GM12878 (cell line): ENCODE data around the gene DNMT3A. TPM values are rescaled to one million over a fixed set of nuclear protein-coding genes. Genes with fewer than 3 reads are reported as not detected.

ENCODE experiments used
- ATAC-seq: fragments of 200-7000 bp; cut with Tn5 transposase; 3 replicates; pipeline ENCODE4 v1.9.1; 2020; ENCODE audit warnings: mild to moderate bottlenecking, moderate library complexity
- BruUV-seq: library from RNA; stranded (reverse); fragments of 400-500 nt; replicated peaks from 2 replicates; lab custom pipeline; 2021; lab: Mats Ljungman, UMichigan
- CTCF ChIA-PET: fragments of 300-600 bp; sonication (Branson Sonifier 250); formaldehyde crosslinking; extraction: SDS; loops from one replicate; lab custom pipeline; 2021; ENCODE audit warnings: inconsistent platforms; lab: Yijun Ruan, JAX
- POLR2A ChIA-PET: fragments of 350-600 bp; formaldehyde crosslinking; extraction: SDS; loops from one replicate; lab custom pipeline; 2021; ENCODE audit warnings: inconsistent platforms; lab: Charles Lee
- RAD21 ChIA-PET: fragments of 300-600 bp; sonication (Branson Sonifier 250); formaldehyde crosslinking; loops from one replicate; lab custom pipeline; 2023; ENCODE audit warnings: antibody characterized with exemption; ENCODE audit not compliant: unreplicated experiment; lab: Charles Lee
- SMC1A ChIA-PET: fragments of 300-600 bp; sonication (Branson Sonifier 250); formaldehyde crosslinking; loops from one replicate; lab custom pipeline; 2023; ENCODE audit not compliant: unreplicated experiment, uncharacterized antibody; lab: Charles Lee
- DNase-seq: peaks from one replicate; pipeline ENCODE4 v3.0.0-alpha.2; 2011; ENCODE audit warnings: low read depth, low spot score
- FAIRE-seq: peaks from 3 replicates; lab custom pipeline; 2011; peaks lifted over from hg19 to GRCh38; lab: Jason Lieb, UNC
- H2AFZ ChIP-seq: 2 replicates; pipeline ENCODE4 v1.6.0; 2011; ENCODE audit warnings: low read depth, low read length, control low read depth; ENCODE audit not compliant: control insufficient read depth
- H3K27ac ChIP-seq: 2 replicates; pipeline ENCODE4 v1.5.1; 2011; ENCODE audit warnings: control low read depth; ENCODE audit not compliant: control insufficient read depth, insufficient read depth
- H3K27me3 ChIP-seq, 2 experiments: replicated peaks in 1 of 2; 2 replicates each; pipeline versions ENCODE4 v1.6.0 to v1.6.1; 2011; ENCODE audit warnings: low read length in 1 of 2; ENCODE audit not compliant: control insufficient read depth in 2 of 2, insufficient read depth in 2 of 2
- H3K36me3 ChIP-seq, 2 experiments: 2 replicates each; pipeline ENCODE4 v1.5.1; 2011; ENCODE audit warnings: low read length in 1 of 2; ENCODE audit not compliant: control insufficient read depth in 2 of 2, insufficient read depth in 2 of 2
- H3K4me1 ChIP-seq: 2 replicates; pipeline ENCODE4 v1.6.1; 2011; ENCODE audit warnings: mild to moderate bottlenecking, low read length, moderate library complexity, mixed read lengths; ENCODE audit not compliant: control insufficient read depth, insufficient read depth
- H3K4me2 ChIP-seq: 2 replicates; pipeline ENCODE4 v1.6.0; 2011; ENCODE audit warnings: control low read depth; ENCODE audit not compliant: control insufficient read depth, insufficient read depth
- H3K4me3 ChIP-seq: fragments of 200-600 bp; sonication (generic); 2 replicates; pipeline ENCODE4 v1.5.1; 2016
- H3K79me2 ChIP-seq: 2 replicates; pipeline ENCODE4 v1.6.0; 2011; ENCODE audit warnings: low read length; ENCODE audit not compliant: control insufficient read depth, insufficient read depth
- H3K9ac ChIP-seq: 2 replicates; pipeline ENCODE4 v1.8.0; 2011; ENCODE audit warnings: low read length, control low read depth, mixed read lengths; ENCODE audit not compliant: control insufficient read depth, insufficient read depth
- H3K9me3 ChIP-seq: replicated peaks from 3 replicates; pipeline ENCODE4 v1.5.1; 2011; ENCODE audit warnings: mild to moderate bottlenecking, low read length; ENCODE audit not compliant: control insufficient read depth, insufficient read depth
- H4K20me1 ChIP-seq: 2 replicates; pipeline ENCODE4 v1.6.0; 2011; ENCODE audit not compliant: control insufficient read depth, insufficient read depth
- BRCA1 ChIP-seq: IDR thresholded peaks from 2 replicates; pipeline ENCODE4 v1.6.1; 2011; ENCODE audit warnings: low read depth, low read length, improper control_type of control experiment
- CREM ChIP-seq: IDR thresholded peaks from 2 replicates; pipeline ENCODE4 v1.6.1; 2014; ENCODE audit warnings: antibody characterized with exemption, low read depth
- EZH2 ChIP-seq: IDR thresholded peaks from 2 replicates; pipeline ENCODE4 v1.6.1; 2012; ENCODE audit warnings: low read depth, mild to moderate bottlenecking, control low read depth, inconsistent platforms, low read length, borderline replicate concordance; ENCODE audit not compliant: control insufficient read depth
- KLF5 ChIP-seq: fragments of 450-650 bp; IDR thresholded peaks from 2 replicates; pipeline ENCODE4 v1.6.1; 2014; ENCODE audit warnings: mild to moderate bottlenecking; ENCODE audit not compliant: partially characterized antibody
- LARP7 ChIP-seq: fragments of 450-650 bp; IDR thresholded peaks from 2 replicates; pipeline ENCODE4 v1.6.1; 2017; ENCODE audit warnings: mild to moderate bottlenecking
- MYB ChIP-seq: fragments of 150-350 bp; IDR thresholded peaks from 2 replicates; pipeline ENCODE4 v1.6.1; 2014; ENCODE audit warnings: mild to moderate bottlenecking, low read depth, low read length, borderline replicate concordance
- POU2F2 ChIP-seq: IDR thresholded peaks from 3 replicates; pipeline ENCODE4 v1.6.1; 2011; ENCODE audit warnings: low read depth, mild to moderate bottlenecking, low read length, borderline replicate concordance
- SMAD5 ChIP-seq: IDR thresholded peaks from 2 replicates; pipeline ENCODE4 v1.6.1; 2016; ENCODE audit warnings: antibody characterized with exemption, low read depth
- WRNIP1 ChIP-seq: IDR thresholded peaks from 2 replicates; pipeline ENCODE4 v1.6.1; 2011; ENCODE audit warnings: low read depth, low read length, improper control_type of control experiment, borderline replicate concordance
- ZBED1 ChIP-seq: IDR thresholded peaks from 2 replicates; pipeline ENCODE4 v1.6.1; 2016; ENCODE audit warnings: borderline replicate concordance
- ZNF24 ChIP-seq: fragments of 450-650 bp; IDR thresholded peaks from 2 replicates; pipeline ENCODE4 v1.6.1; 2017; ENCODE audit warnings: antibody characterized with exemption, mild to moderate bottlenecking
- WGBS: methylation state at CpG from one replicate; pipeline ENCODE4 v1.1.6; 2016; ENCODE audit warnings: low lambda C conversion rate; ENCODE audit not compliant: insufficient replicate concordance, insufficient coverage; ENCODE audit errors: missing lambda C conversion rate; 5-methylcytosine and 5-hydroxymethylcytosine counted together
- in situ Hi-C: fragments of 300-500 bp; cut with MboI; formaldehyde crosslinking; loops from 9 replicates; pipeline ENCODE4 v1.14.3; 2018; ENCODE audit warnings: mixed read lengths
- intact Hi-C: fragments of 100-400 bp; cut with micrococcal nuclease; formaldehyde crosslinking; loops from one replicate; pipeline ENCODE4 v1.14.2; 2022; ENCODE audit not compliant: unreplicated experiment
- polyA plus RNA-seq, 11 experiments: library from polyadenylated mRNA; depleted of rRNA in 4 of 11; unstranded in 6 of 11; stranded (reverse) in 5 of 11; fragments of >200 nt; fragmentation: Nextera tagmentation in 4 of 11; fragmentation: Illumina TruSeq in 1 of 11; extraction: Ambion mirVana in 4 of 11; extraction: Trizol in 1 of 11; gene quantifications; 1 replicate in 1 of 11; 2 replicates in 10 of 11; pipeline versions ENCODE4 v1.2.1 to v1.2.3, GENCODE V29; 2011 to 2016; ENCODE audit warnings: inconsistent platforms in 2 of 11, missing spikeins in 2 of 11, low read depth in 1 of 11
- total RNA-seq, 4 experiments: library from RNA; depleted of rRNA in 3 of 4; stranded (reverse); fragments of >200 nt in 3 of 4; fragmentation: Illumina TruSeq in 1 of 4; extraction: Trizol in 1 of 4; gene quantifications; 2 replicates each; pipeline versions ENCODE4 v1.2.1 to v1.2.3, GENCODE V29; 2013 to 2021
- TF ChIP-seq, protein P1 (sequence below): IDR thresholded peaks from 2 replicates; pipeline ENCODE4 v1.6.1; 2012; ENCODE audit warnings: low read length, inconsistent platforms

Gene DNMT3A
- total and polyA plus RNA-seq, 10 of the 15 experiments (the other 5 are each of a cell fraction or from before 2014, with no cell fraction given), result 7.4 to 51.6 (median 17.4) TPM

- peaks cover 31% of the 10 kb centered on the region for H3K4me1 ChIP-seq
Measured at GRCh38 chr2:25312958-25313710, 28.6 kb downstream of the DNMT3A start.

More at GRCh38 chr2:25312958-25313710, 28.6 kb downstream of the DNMT3A start:
- TF ChIP-seq ZBED1 (no peak), MYB (no peak), ZNF24 (no peak), POU2F2 (no peak), WRNIP1 (no peak), EZH2 (no peak), SMAD5 (no peak), KLF5 (no peak), BRCA1 (no peak), CREM (no peak), LARP7 (no peak)
- TF ChIP-seq, protein P1, sequence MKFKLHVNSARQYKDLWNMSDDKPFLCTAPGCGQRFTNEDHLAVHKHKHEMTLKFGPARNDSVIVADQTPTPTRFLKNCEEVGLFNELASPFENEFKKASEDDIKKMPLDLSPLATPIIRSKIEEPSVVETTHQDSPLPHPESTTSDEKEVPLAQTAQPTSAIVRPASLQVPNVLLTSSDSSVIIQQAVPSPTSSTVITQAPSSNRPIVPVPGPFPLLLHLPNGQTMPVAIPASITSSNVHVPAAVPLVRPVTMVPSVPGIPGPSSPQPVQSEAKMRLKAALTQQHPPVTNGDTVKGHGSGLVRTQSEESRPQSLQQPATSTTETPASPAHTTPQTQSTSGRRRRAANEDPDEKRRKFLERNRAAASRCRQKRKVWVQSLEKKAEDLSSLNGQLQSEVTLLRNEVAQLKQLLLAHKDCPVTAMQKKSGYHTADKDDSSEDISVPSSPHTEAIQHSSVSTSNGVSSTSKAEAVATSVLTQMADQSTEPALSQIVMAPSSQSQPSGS, result no peak
- ATAC-seq (no peak), FAIRE-seq (no peak), DNase-seq (no peak)
- Histone ChIP-seq H3K9ac (no peak overlapping the region), H3K27ac (no peak overlapping the region), H2AFZ (no peak overlapping the region), H3K4me3 (no peak overlapping the region), H3K9me3 (no peaks in the 10 kb centered on the region), H3K27me3 (no peaks in the 10 kb centered on the region), H3K4me2 (no peak overlapping the region), H3K36me3 (peaks cover 0 to 8% of the 10 kb centered on the region in 2 experiments; a peak in 3 of 4 replicates), H4K20me1 (no peaks in the 10 kb centered on the region), H3K79me2 (peaks cover 9% of the 10 kb centered on the region)
- SMC1A ChIA-PET, result no interaction called here
- no TSS peak for BruUV-seq
- RAD21 ChIA-PET, result interaction anchor here (0.8 to 2.1 kb wide), 2 partner anchors 26 to 40 kb away, joined by 3 to 7 read pairs; no protein-coding TSS in a partner anchor
- intact Hi-C loops (no loop called here), in situ Hi-C loops (no loop called here)
- CTCF ChIA-PET, result interaction anchor here (2.6 kb wide), 1 partner anchor 11 kb away, joined by 8 read pairs; no protein-coding TSS in a partner anchor
- POLR2A ChIA-PET, result no interaction called here
- 93% methylated on average over 15 of the region's 15 CpGs for WGBS
